ENCODE measurements around the gene MAP6.

MAP6 gene

GRCh38 chr11:75654314-75654713 is 14.5 kb downstream of the MAP6 start:
- TF ChIP-seq CTCF (IDR thresholded peaks at IDR 0.05; ENCODE audit: insufficient read depth, low read length, poor library complexity, severe bottlenecking), result no peak
- DNase-seq (ENCODE audit: extremely low read depth, insufficient read length), result no peak

GRCh38 chr11:75653532-75653931 is 15.3 kb downstream of the MAP6 start:
- DNase-seq (ENCODE audit: extremely low read depth, insufficient read length), result no peak
- TF ChIP-seq CTCF (IDR thresholded peaks at IDR 0.05; ENCODE audit: insufficient read depth, low read length, poor library complexity, severe bottlenecking), result no peak
- Histone ChIP-seq H3K36me3 (ENCODE audit: control insufficient read depth, insufficient read depth, low read length) (no peaks in the 10 kb centered on the region), H3K4me3 (replicated peaks; ENCODE audit: low read depth, low read length) (no peak overlapping the region), H3K27me3 (replicated peaks; ENCODE audit: control insufficient read depth, insufficient read depth, low read length) (no peaks in the 10 kb centered on the region)

More at GRCh38 chr11:75654314-75654713, 14.5 kb downstream of the MAP6 start:
- Histone ChIP-seq H3K27me3 (replicated peaks; ENCODE audit: control insufficient read depth, insufficient read depth, low read length) (no peaks in the 10 kb centered on the region), H3K36me3 (ENCODE audit: control insufficient read depth, insufficient read depth, low read length) (no peaks in the 10 kb centered on the region), H3K4me3 (replicated peaks; ENCODE audit: low read depth, low read length) (no peak overlapping the region)

GRCh38 chr11:75652936-75653335 is 15.9 kb downstream of the MAP6 start:
- TF ChIP-seq CTCF (IDR thresholded peaks at IDR 0.05; ENCODE audit: insufficient read depth, low read length, poor library complexity, severe bottlenecking), result no peak
- Histone ChIP-seq H3K36me3 (ENCODE audit: control insufficient read depth, insufficient read depth, low read length) (no peaks in the 10 kb centered on the region), H3K4me3 (replicated peaks; ENCODE audit: low read depth, low read length) (no peak overlapping the region), H3K27me3 (replicated peaks; ENCODE audit: control insufficient read depth, insufficient read depth, low read length) (no peaks in the 10 kb centered on the region)
- no peak for DNase-seq (ENCODE audit: extremely low read depth, insufficient read length)

GRCh38 chr11:75651218-75651617 is 17.6 kb downstream of the MAP6 start:
- TF ChIP-seq CTCF (IDR thresholded peaks at IDR 0.05; ENCODE audit: insufficient read depth, low read length, poor library complexity, severe bottlenecking), result no peak
- no peak for DNase-seq (ENCODE audit: extremely low read depth, insufficient read length)
- Histone ChIP-seq H3K4me3 (replicated peaks; ENCODE audit: low read depth, low read length) (no peak overlapping the region), H3K27me3 (replicated peaks; ENCODE audit: control insufficient read depth, insufficient read depth, low read length) (no peaks in the 10 kb centered on the region), H3K36me3 (ENCODE audit: control insufficient read depth, insufficient read depth, low read length) (no peaks in the 10 kb centered on the region)

- Histone ChIP-seq H3K36me3 (ENCODE audit: control insufficient read depth, insufficient read depth, low read length) (no peaks in the 10 kb centered on the region), H3K4me3 (replicated peaks; ENCODE audit: low read depth, low read length) (no peak overlapping the region), H3K27me3 (replicated peaks; ENCODE audit: control insufficient read depth, insufficient read depth, low read length) (no peaks in the 10 kb centered on the region)
- no peak for TF ChIP-seq CTCF (IDR thresholded peaks at IDR 0.05; ENCODE audit: insufficient read depth, low read length, poor library complexity, severe bottlenecking)
- DNase-seq (ENCODE audit: extremely low read depth, insufficient read length), result no peak
Observed at GRCh38 chr11:75650167-75650723, 18.6 kb downstream of the MAP6 start.

GRCh38 chr11:75644946-75645345 is 23.9 kb downstream of the MAP6 start:
- H3K4me3 ChIP-seq (replicated peaks; ENCODE audit: low read depth, low read length), result no peak overlapping the region
- no peak for DNase-seq (ENCODE audit: extremely low read depth, insufficient read length)
- no peak for TF ChIP-seq CTCF (IDR thresholded peaks at IDR 0.05; ENCODE audit: insufficient read depth, low read length, poor library complexity, severe bottlenecking)

More at GRCh38 chr11:75644946-75645345, 23.9 kb downstream of the MAP6 start:
- Histone ChIP-seq H3K36me3 (ENCODE audit: control insufficient read depth, insufficient read depth, low read length) (no peaks in the 10 kb centered on the region), H3K27me3 (replicated peaks; ENCODE audit: control insufficient read depth, insufficient read depth, low read length) (no peaks in the 10 kb centered on the region)
